Measurements from ENCODE around the gene CAMK2B.

CAMK2B gene

GRCh38 chr7:44282601-44283171 is 42.7 kb downstream of the CAMK2B start:
- TF ChIP-seq, protein P1, sequence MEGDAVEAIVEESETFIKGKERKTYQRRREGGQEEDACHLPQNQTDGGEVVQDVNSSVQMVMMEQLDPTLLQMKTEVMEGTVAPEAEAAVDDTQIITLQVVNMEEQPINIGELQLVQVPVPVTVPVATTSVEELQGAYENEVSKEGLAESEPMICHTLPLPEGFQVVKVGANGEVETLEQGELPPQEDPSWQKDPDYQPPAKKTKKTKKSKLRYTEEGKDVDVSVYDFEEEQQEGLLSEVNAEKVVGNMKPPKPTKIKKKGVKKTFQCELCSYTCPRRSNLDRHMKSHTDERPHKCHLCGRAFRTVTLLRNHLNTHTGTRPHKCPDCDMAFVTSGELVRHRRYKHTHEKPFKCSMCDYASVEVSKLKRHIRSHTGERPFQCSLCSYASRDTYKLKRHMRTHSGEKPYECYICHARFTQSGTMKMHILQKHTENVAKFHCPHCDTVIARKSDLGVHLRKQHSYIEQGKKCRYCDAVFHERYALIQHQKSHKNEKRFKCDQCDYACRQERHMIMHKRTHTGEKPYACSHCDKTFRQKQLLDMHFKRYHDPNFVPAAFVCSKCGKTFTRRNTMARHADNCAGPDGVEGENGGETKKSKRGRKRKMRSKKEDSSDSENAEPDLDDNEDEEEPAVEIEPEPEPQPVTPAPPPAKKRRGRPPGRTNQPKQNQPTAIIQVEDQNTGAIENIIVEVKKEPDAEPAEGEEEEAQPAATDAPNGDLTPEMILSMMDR (conservative IDR thresholded peaks at IDR 0.05; ENCODE audit: low read depth, low read length) = no peak
- no peak for DNase-seq (ENCODE audit: low read depth)

GRCh38 chr7:44281811-44282600 is 43.4 kb downstream of the CAMK2B start:
- no peak for DNase-seq (ENCODE audit: low read depth)
- no peak overlapping the region for H3K4me3 ChIP-seq (ENCODE audit: low read length)
- TF ChIP-seq, protein P1 (conservative IDR thresholded peaks at IDR 0.05; ENCODE audit: low read depth, low read length) = no peak

More at GRCh38 chr7:44282601-44283171, 42.7 kb downstream of the CAMK2B start:
- no peak overlapping the region for H3K4me3 ChIP-seq (ENCODE audit: low read length)

- TF ChIP-seq, protein P1 (conservative IDR thresholded peaks at IDR 0.05; ENCODE audit: low read depth, low read length) = no peak
- H3K4me3 ChIP-seq (ENCODE audit: low read length) = no peak overlapping the region
- no peak for DNase-seq (ENCODE audit: low read depth)
Measured at GRCh38 chr7:44280993-44281721, 44.2 kb downstream of the CAMK2B start.

GRCh38 chr7:44280636-44280992 is 44.8 kb downstream of the CAMK2B start:
- DNase-seq (ENCODE audit: low read depth) = no peak
- TF ChIP-seq, protein P1 (conservative IDR thresholded peaks at IDR 0.05; ENCODE audit: low read depth, low read length) = no peak
- H3K4me3 ChIP-seq (ENCODE audit: low read length) = no peak overlapping the region

- TF ChIP-seq, protein P1 (conservative IDR thresholded peaks at IDR 0.05; ENCODE audit: low read depth, low read length) = no peak
- no peak for DNase-seq (ENCODE audit: low read depth)
- H3K4me3 ChIP-seq (ENCODE audit: low read length) = no peak overlapping the region
Measured at GRCh38 chr7:44279731-44280505, 45.5 kb downstream of the CAMK2B start.

DNA sequence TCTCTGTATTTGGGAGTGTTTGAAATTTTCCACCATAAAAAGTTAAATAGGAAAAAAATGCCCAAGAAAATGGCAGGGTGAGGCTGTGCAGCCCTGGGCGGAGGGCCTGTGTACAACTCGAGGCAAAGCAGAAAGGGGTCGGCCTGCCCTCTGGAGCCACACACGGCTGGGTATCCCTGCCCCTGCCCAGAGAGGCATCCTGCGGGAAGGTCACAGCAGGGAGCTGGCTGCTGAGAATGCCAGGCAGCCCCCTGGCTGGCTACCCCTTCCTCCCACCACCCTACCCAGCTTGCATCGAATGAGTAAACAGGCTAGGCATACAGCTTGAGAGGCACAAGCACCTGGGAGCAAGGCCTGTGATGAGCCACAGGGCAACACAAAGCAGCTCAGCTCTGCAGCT is 46.1 kb downstream of the CAMK2B start:
- no peak overlapping the region for H3K4me3 ChIP-seq (ENCODE audit: low read length)
- no peak for DNase-seq (ENCODE audit: low read depth)
- TF ChIP-seq, protein P1 (conservative IDR thresholded peaks at IDR 0.05; ENCODE audit: low read depth, low read length) = no peak

Measured in retinal pigment epithelial cell (primary cell).